ENCODE data around the gene DOLPP1.

The DOLPP1 gene

GRCh38 chr9:129036923-129037766, 43.8 kb upstream of the DOLPP1 start (continued):
- TF ChIP-seq ZNF610 (tag by site-specific recombination; IDR thresholded peaks at IDR 0.05; ENCODE audit: borderline replicate concordance), result no peak
- no peak for TF ChIP-seq YY1 (tag by site-specific recombination; IDR thresholded peaks at IDR 0.05)
- no peak for TF ChIP-seq ELK4 (IDR thresholded peaks at IDR 0.05; ENCODE audit: borderline replicate concordance, low read depth, low read length)
- no peak for TF ChIP-seq ZNF792 (tag by site-specific recombination; IDR thresholded peaks at IDR 0.05)
- no peak for TF ChIP-seq RBAK (tag by site-specific recombination; IDR thresholded peaks at IDR 0.05)
- TF ChIP-seq ZSCAN5A (tag by site-specific recombination; IDR thresholded peaks at IDR 0.05), result no peak
- TF ChIP-seq PRDM6 (tag by site-specific recombination; IDR thresholded peaks at IDR 0.05), result no peak
- TF ChIP-seq ZNF510 (tag by site-specific recombination; IDR thresholded peaks at IDR 0.05; ENCODE audit: insufficient replicate concordance), result no peak
- TF ChIP-seq ZNF791 (tag by site-specific recombination; IDR thresholded peaks at IDR 0.05), result no peak
- no peak for TF ChIP-seq PRDM1 (tag by site-specific recombination; IDR thresholded peaks at IDR 0.05)
- TF ChIP-seq ZNF341 (tag by site-specific recombination; IDR thresholded peaks at IDR 0.05; ENCODE audit: low read depth), result no peak
- no peak for TF ChIP-seq ZNF785 (tag by site-specific recombination; IDR thresholded peaks at IDR 0.05)
- TF ChIP-seq ZNF548 (tag by site-specific recombination; IDR thresholded peaks at IDR 0.05), result no peak
- no peak for TF ChIP-seq ZNF416 (tag by site-specific recombination; IDR thresholded peaks at IDR 0.05)
- TF ChIP-seq HOXC10 (CRISPR knock-in tag; IDR thresholded peaks at IDR 0.05), result no peak
- TF ChIP-seq ZNF560 (tag by site-specific recombination; IDR thresholded peaks at IDR 0.05; ENCODE audit: borderline replicate concordance), result no peak
- no peak for TF ChIP-seq ZNF398 (tag by site-specific recombination; IDR thresholded peaks at IDR 0.05)
- TF ChIP-seq ZNF449 (tag by site-specific recombination; IDR thresholded peaks at IDR 0.05), result no peak
- no peak for TF ChIP-seq ZNF311 (tag by site-specific recombination; IDR thresholded peaks at IDR 0.05; ENCODE audit: borderline replicate concordance)
- no peak for TF ChIP-seq ZNF366 (tag by site-specific recombination; conservative IDR thresholded peaks at IDR 0.05)
- TF ChIP-seq ZSCAN23 (tag by site-specific recombination; IDR thresholded peaks at IDR 0.05), result no peak
- 0 out of 2 replicates have a peak, but pooled peaks have one; percentile 2 for TF ChIP-seq GLIS2 (tag by site-specific recombination; IDR thresholded peaks at IDR 0.05)
- no peak for TF ChIP-seq ZXDB (tag by site-specific recombination; IDR thresholded peaks at IDR 0.05)
- no peak for TF ChIP-seq ZNF521 (tag by site-specific recombination; IDR thresholded peaks at IDR 0.05)
- no peak for TF ChIP-seq ZNF530 (tag by site-specific recombination; IDR thresholded peaks at IDR 0.05; ENCODE audit: low read depth)
- no peak for TF ChIP-seq ZNF157 (tag by site-specific recombination; IDR thresholded peaks at IDR 0.05)
- TF ChIP-seq ZBTB1 (tag by site-specific recombination; IDR thresholded peaks at IDR 0.05), result no peak
- TF ChIP-seq ZNF146 (tag by site-specific recombination; IDR thresholded peaks at IDR 0.05), result no peak
- TF ChIP-seq MZF1 (tag by site-specific recombination; IDR thresholded peaks at IDR 0.05; ENCODE audit: borderline replicate concordance), result no peak
- TF ChIP-seq ZFP69B (tag by site-specific recombination; IDR thresholded peaks at IDR 0.05), result 0 out of 2 replicates have a peak, but pooled peaks have one; percentile 3
- no peak for TF ChIP-seq ZNF10 (tag by site-specific recombination; IDR thresholded peaks at IDR 0.05)
- no peak for TF ChIP-seq ZNF639 (tag by site-specific recombination; IDR thresholded peaks at IDR 0.05)

All from HEK293 (cell line).